Stimulated activated CD8-positive, alpha-beta memory T cell treated with anti-CD3 and anti-CD28 coated beads, Interleukin-12 subunit alpha, Interleukin-12 subunit beta, amount 100 ng/mL, for 1 hour (primary cell): Measurements from ENCODE around the gene NCK1.
"Not testable (repeated sequence)": the region's sequence is repeated elsewhere in the genome, so short reads cannot be mapped to it uniquely, and the experiment has no call there.

Experiments used
- DNase-seq: peaks from one replicate; pipeline ENCODE4 v3.0.0-alpha.2; 2020; ENCODE audit warnings: low read depth

The NCK1 gene

GRCh38 chr3:136949146-136949545 lies 87.1 kb downstream of the NCK1 start:
- DNase-seq, result no peak

- no peak for DNase-seq
Measured at GRCh38 chr3:136949708-136950107, 87.7 kb downstream of the NCK1 start.

- no peak for DNase-seq
Measured at GRCh38 chr3:136950623-136951022, 88.6 kb downstream of the NCK1 start.

GRCh38 chr3:136952292-136952691 lies 90.3 kb downstream of the NCK1 start:
- DNase-seq, result no peak

GRCh38 chr3:136954251-136954650 lies 92.2 kb downstream of the NCK1 start:
- no peak for DNase-seq

GRCh38 chr3:136954980-136955780 lies 93.2 kb downstream of the NCK1 start:
- DNase-seq, result no peak

- no peak for DNase-seq
Measured at GRCh38 chr3:136955813-136956212, 93.8 kb downstream of the NCK1 start.

GRCh38 chr3:136956971-136957370 lies 95.0 kb downstream of the NCK1 start:
- no peak for DNase-seq

- DNase-seq, result no peak
Measured at GRCh38 chr3:136957751-136958288, 95.8 kb downstream of the NCK1 start, which contains the start of gene IL20RB. IL20RB (plus strand) TSS chr3:136957983; CDS start chr3:136958114, 131 bp downstream.

- no peak for DNase-seq
Measured at GRCh38 chr3:136958939-136959338, 96.9 kb downstream of the NCK1 start.

GRCh38 chr3:136959599-136959998 lies 97.6 kb downstream of the NCK1 start:
- DNase-seq, result no peak

- no peak for DNase-seq
Measured at GRCh38 chr3:136960838-136961836, 99.1 kb downstream of the NCK1 start.

GRCh38 chr3:136962927-136963326 lies 100.9 kb downstream of the NCK1 start:
- DNase-seq, result no peak

GRCh38 chr3:136969539-136969938 lies 107.5 kb downstream of the NCK1 start:
- DNase-seq, result not testable (repeated sequence)

- no peak for DNase-seq
Measured at GRCh38 chr3:136973352-136973751, 111.3 kb downstream of the NCK1 start.

- no peak for DNase-seq
Measured at GRCh38 chr3:136974670-136975069, 112.7 kb downstream of the NCK1 start.

GRCh38 chr3:136979204-136979603 lies 117.2 kb downstream of the NCK1 start:
- no peak for DNase-seq

GRCh38 chr3:136979684-136980083 lies 117.7 kb downstream of the NCK1 start:
- DNase-seq, result no peak

GRCh38 chr3:136982033-136982432 lies 120.0 kb downstream of the NCK1 start:
- no peak for DNase-seq

GRCh38 chr3:136982520-136983138 lies 120.6 kb downstream of the NCK1 start:
- no peak for DNase-seq

- no peak for DNase-seq
Measured at GRCh38 chr3:136984837-136985236, 122.8 kb downstream of the NCK1 start.

- not testable (repeated sequence) for DNase-seq
Measured at GRCh38 chr3:136987398-136987980, 125.5 kb downstream of the NCK1 start.
